ENCODE results near the gene DENND1C. TPM values are rescaled to one million over a fixed set of nuclear protein-coding genes. Genes with fewer than 3 reads are reported as not detected.

Gene DENND1C
- total RNA-seq, 1 experiment from 2014 or later, result not detected

GRCh38 chr19:6483235-6483634 is 1.6 kb upstream of the DENND1C start:
- Histone ChIP-seq H3K4me1 (ENCODE audit: insufficient read depth, low read length) (no peaks in the 10 kb centered on the region), H3K4me2 (ENCODE audit: low read length) (no peak overlapping the region), H3K36me3 (ENCODE audit: low read depth, low read length) (no peaks in the 10 kb centered on the region), H3K27me3 (ENCODE audit: low read length) (no peaks in the 10 kb centered on the region), H4K20me1 (ENCODE audit: low read length) (no peaks in the 10 kb centered on the region), H3K9me3 (ENCODE audit: low read length) (no peaks in the 10 kb centered on the region), H3K27ac (ENCODE audit: low read length) (no peak overlapping the region), H3K9me2 (replicated peaks; ENCODE audit: low read length) (no peaks in the 10 kb centered on the region), H3K4me3 (ENCODE audit: low read length) (no peak overlapping the region), H3K79me2 (ENCODE audit: low read length) (no peaks in the 10 kb centered on the region), H3K9ac (ENCODE audit: low read length) (no peak overlapping the region), H3F3A (ENCODE audit: low read length, unreplicated experiment) (no peaks in the 10 kb centered on the region), H2AFZ (ENCODE audit: low read length) (no peak overlapping the region)
- CTCF ChIA-PET, result no interaction called here
- ATAC-seq (no peak), DNase-seq (no peak)
- intact Hi-C loops (cut with micrococcal nuclease), result no loop called here
- no peak for TF ChIP-seq CTCF (conservative IDR thresholded peaks at IDR 0.05; ENCODE audit: low read depth, low read length)
- no peak for TF ChIP-seq EZH2phosphoT487 (IDR thresholded peaks at IDR 0.05; ENCODE audit: borderline replicate concordance, low read length)
- TF ChIP-seq EZH2 (IDR thresholded peaks at IDR 0.05; ENCODE audit: low read length, unreplicated experiment), result no peak
- POLR2A ChIA-PET (ENCODE audit: unreplicated experiment), result interaction anchor here (0.6 kb wide), 1 partner anchor 114 kb away, joined by 3 read pairs; no protein-coding TSS in a partner anchor
- no TSS peak for BruUV-seq (replicated peaks)

GRCh38 chr19:6482343-6482686 is 728 bp upstream of the DENND1C start:
- no peak overlapping the region for H3K4me3 ChIP-seq (ENCODE audit: low read length)
- ChIA-PET CTCF (no interaction called here), POLR2A (ENCODE audit: unreplicated experiment) (no interaction called here)
- H3K9me2 ChIP-seq (replicated peaks; ENCODE audit: low read length), result no peaks in the 10 kb centered on the region
- H4K20me1 ChIP-seq (ENCODE audit: low read length), result no peaks in the 10 kb centered on the region
- no peak overlapping the region for H3K27ac ChIP-seq (ENCODE audit: low read length)
- no peaks in the 10 kb centered on the region for H3K79me2 ChIP-seq (ENCODE audit: low read length)
- no peaks in the 10 kb centered on the region for H3K36me3 ChIP-seq (ENCODE audit: low read depth, low read length)
- intact Hi-C loops (cut with micrococcal nuclease), result no loop called here
- no peaks in the 10 kb centered on the region for H3K4me1 ChIP-seq (ENCODE audit: insufficient read depth, low read length)
- no peak overlapping the region for H3K9ac ChIP-seq (ENCODE audit: low read length)
- no TSS peak for BruUV-seq (replicated peaks)
- no peak for TF ChIP-seq EZH2 (IDR thresholded peaks at IDR 0.05; ENCODE audit: low read length, unreplicated experiment)
- no peak for TF ChIP-seq CTCF (conservative IDR thresholded peaks at IDR 0.05; ENCODE audit: low read depth, low read length)
- TF ChIP-seq EZH2phosphoT487 (IDR thresholded peaks at IDR 0.05; ENCODE audit: borderline replicate concordance, low read length), result no peak
- H3K4me2 ChIP-seq (ENCODE audit: low read length), result no peak overlapping the region
- no peak for ATAC-seq
- H3K27me3 ChIP-seq (ENCODE audit: low read length), result no peaks in the 10 kb centered on the region
- no peak for DNase-seq
- H3F3A ChIP-seq (ENCODE audit: low read length, unreplicated experiment), result no peaks in the 10 kb centered on the region
- no peaks in the 10 kb centered on the region for H3K9me3 ChIP-seq (ENCODE audit: low read length)
- no peak overlapping the region for H2AFZ ChIP-seq (ENCODE audit: low read length)

- H3K4me2 ChIP-seq (ENCODE audit: low read length), result no peak overlapping the region
Measured at GRCh38 chr19:6480848-6481415, 655 bp downstream of the DENND1C start.

More at GRCh38 chr19:6480848-6481415, 655 bp downstream of the DENND1C start:
- no peaks in the 10 kb centered on the region for H3K79me2 ChIP-seq (ENCODE audit: low read length)
- no peak for DNase-seq
- H3F3A ChIP-seq (ENCODE audit: low read length, unreplicated experiment), result no peaks in the 10 kb centered on the region
- no peaks in the 10 kb centered on the region for H3K4me1 ChIP-seq (ENCODE audit: insufficient read depth, low read length)
- no peaks in the 10 kb centered on the region for H3K27me3 ChIP-seq (ENCODE audit: low read length)
- H3K9ac ChIP-seq (ENCODE audit: low read length), result no peak overlapping the region
- ChIA-PET POLR2A (ENCODE audit: unreplicated experiment) (interaction anchor here (0.6 kb wide), 2 partner anchors 115 to 120 kb away, joined by 4 to 24 read pairs; no protein-coding TSS in a partner anchor), CTCF (no interaction called here)
- H3K9me3 ChIP-seq (ENCODE audit: low read length), result no peaks in the 10 kb centered on the region
- H3K4me3 ChIP-seq (ENCODE audit: low read length), result no peak overlapping the region
- no peak overlapping the region for H3K27ac ChIP-seq (ENCODE audit: low read length)
- intact Hi-C loops (cut with micrococcal nuclease), result no loop called here
- H4K20me1 ChIP-seq (ENCODE audit: low read length), result no peaks in the 10 kb centered on the region
- TF ChIP-seq CTCF (conservative IDR thresholded peaks at IDR 0.05; ENCODE audit: low read depth, low read length) (no peak), EZH2phosphoT487 (IDR thresholded peaks at IDR 0.05; ENCODE audit: borderline replicate concordance, low read length) (no peak), EZH2 (IDR thresholded peaks at IDR 0.05; ENCODE audit: low read length, unreplicated experiment) (no peak)
- H2AFZ ChIP-seq (ENCODE audit: low read length), result no peak overlapping the region
- no peak for ATAC-seq
- no TSS peak for BruUV-seq (replicated peaks)
- no peaks in the 10 kb centered on the region for H3K9me2 ChIP-seq (replicated peaks; ENCODE audit: low read length)
- H3K36me3 ChIP-seq (ENCODE audit: low read depth, low read length), result no peaks in the 10 kb centered on the region
